ENCODE results near the gene SNAP25.

SNAP25 gene

GRCh38 chr20:10190456-10190855 is 28.2 kb upstream of the SNAP25 start:
- no peak for DNase-seq (ENCODE audit: low read depth)
- TF ChIP-seq CTCF (IDR thresholded peaks at IDR 0.05; ENCODE audit: control insufficient read depth, extremely low read depth, insufficient read depth) = no peak
- no peak overlapping the region for H3K4me3 ChIP-seq (ENCODE audit: low read depth, low read length)

- no peak overlapping the region for H3K4me3 ChIP-seq (ENCODE audit: low read depth, low read length)
- DNase-seq (ENCODE audit: low read depth) = no peak
- no peak for TF ChIP-seq CTCF (IDR thresholded peaks at IDR 0.05; ENCODE audit: control insufficient read depth, extremely low read depth, insufficient read depth)
Observed at GRCh38 chr20:10192171-10192570, 26.5 kb upstream of the SNAP25 start.

- H3K4me3 ChIP-seq (ENCODE audit: low read depth, low read length) = no peak overlapping the region
- no peak for DNase-seq (ENCODE audit: low read depth)
- no peak for TF ChIP-seq CTCF (IDR thresholded peaks at IDR 0.05; ENCODE audit: control insufficient read depth, extremely low read depth, insufficient read depth)
Observed at GRCh38 chr20:10194166-10194565, 24.5 kb upstream of the SNAP25 start.

GRCh38 chr20:10200330-10200729 is 18.3 kb upstream of the SNAP25 start:
- no peak overlapping the region for H3K4me3 ChIP-seq (ENCODE audit: low read depth, low read length)
- no peak for TF ChIP-seq CTCF (IDR thresholded peaks at IDR 0.05; ENCODE audit: control insufficient read depth, extremely low read depth, insufficient read depth)
- no peak for DNase-seq (ENCODE audit: low read depth)

GRCh38 chr20:10201321-10201870 is 17.2 kb upstream of the SNAP25 start:
- H3K4me3 ChIP-seq (ENCODE audit: low read depth, low read length) = no peak overlapping the region
- no peak for TF ChIP-seq CTCF (IDR thresholded peaks at IDR 0.05; ENCODE audit: control insufficient read depth, extremely low read depth, insufficient read depth)
- no peak for DNase-seq (ENCODE audit: low read depth)

- H3K4me3 ChIP-seq (ENCODE audit: low read depth, low read length) = no peak overlapping the region
- DNase-seq (ENCODE audit: low read depth) = no peak
Observed at GRCh38 chr20:10209091-10209490, 9.5 kb upstream of the SNAP25 start.

More at GRCh38 chr20:10209091-10209490, 9.5 kb upstream of the SNAP25 start:
- TF ChIP-seq CTCF (IDR thresholded peaks at IDR 0.05; ENCODE audit: control insufficient read depth, extremely low read depth, insufficient read depth) = no peak
